HG02571 (cell line): Measurements from ENCODE around the gene USH2A.

ENCODE experiments used
- ATAC-seq: cut with Tn5 transposase; IDR thresholded peaks from one replicate; pipeline ENCODE4 v1.9.1; 2021; ENCODE audit warnings: mild to moderate bottlenecking, moderate library complexity; ENCODE audit not compliant: unreplicated experiment

Gene USH2A

GRCh38 chr1:215986401-215986800 lies 436.8 kb downstream of the USH2A start:
- no peak for ATAC-seq

GRCh38 chr1:215983680-215984079 lies 439.6 kb downstream of the USH2A start:
- ATAC-seq = no peak

DNA sequence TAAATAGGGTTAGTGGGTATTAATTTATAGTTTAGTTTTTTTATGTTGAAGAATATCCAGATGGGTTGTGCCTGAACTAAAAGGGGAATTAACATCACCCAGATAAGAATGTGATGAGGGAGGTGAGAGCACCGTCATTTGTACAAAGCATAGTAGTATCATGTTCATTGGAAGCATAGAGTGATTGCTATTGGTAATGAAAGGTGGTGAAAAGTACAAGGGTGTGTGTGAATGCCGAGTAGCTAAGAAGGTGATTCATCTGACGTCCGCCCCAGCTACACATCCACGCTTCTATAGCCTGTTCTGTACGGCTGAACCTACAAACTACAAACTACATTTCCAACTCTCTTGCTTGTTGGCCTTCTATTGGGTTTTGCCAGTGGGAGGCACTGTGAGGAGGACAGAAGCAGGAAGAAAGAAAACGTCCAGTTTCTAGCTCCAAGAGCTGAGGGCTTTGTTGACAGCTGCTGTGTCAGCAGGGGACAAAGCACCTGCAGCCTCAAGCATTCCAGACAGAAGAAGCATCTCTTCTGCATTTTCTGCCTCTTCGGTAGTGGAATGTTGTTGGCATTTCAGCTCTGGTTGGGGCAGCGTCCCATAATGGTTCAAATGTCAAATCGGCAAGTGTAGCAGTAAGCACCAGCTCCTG lies 451.3 kb downstream of the USH2A start:
- ATAC-seq = no peak

GRCh38 chr1:215970406-215970805 lies 452.8 kb downstream of the USH2A start:
- ATAC-seq = no peak

GRCh38 chr1:215963621-215964020 lies 459.6 kb downstream of the USH2A start:
- ATAC-seq = no peak

GRCh38 chr1:215963040-215963439 lies 460.2 kb downstream of the USH2A start:
- ATAC-seq = no peak

DNA sequence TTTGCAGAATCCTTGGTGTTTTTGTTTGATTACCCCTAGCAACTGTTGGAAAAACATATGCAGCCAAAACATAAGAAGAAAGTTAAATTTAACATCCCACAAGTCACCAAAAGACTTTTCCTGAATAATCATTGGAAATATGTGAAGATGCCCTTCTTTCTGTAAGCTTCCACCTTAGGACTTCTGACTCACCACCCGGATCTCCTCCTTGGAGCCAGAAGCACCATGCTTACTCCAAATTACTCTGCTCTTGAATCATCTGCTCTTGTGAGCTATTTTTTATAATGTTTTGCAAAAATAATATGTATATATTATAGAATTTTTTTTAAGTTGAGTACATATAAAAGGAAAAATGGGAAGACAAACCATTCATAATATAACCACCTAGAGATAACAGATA lies 464.4 kb downstream of the USH2A start:
- no peak for ATAC-seq

GRCh38 chr1:215957663-215958062 lies 465.6 kb downstream of the USH2A start:
- ATAC-seq = no peak

GRCh38 chr1:215932558-215932957 lies 490.7 kb downstream of the USH2A start:
- no peak for ATAC-seq

- no peak for ATAC-seq
Measured at GRCh38 chr1:215926670-215927069, 496.6 kb downstream of the USH2A start.

- no peak for ATAC-seq
Measured at GRCh38 chr1:215923129-215923824, 500.0 kb downstream of the USH2A start.

- ATAC-seq = no peak
Measured at GRCh38 chr1:215911406-215911968, 511.8 kb downstream of the USH2A start.

- ATAC-seq = no peak
Measured at GRCh38 chr1:215905493-215906115, 517.6 kb downstream of the USH2A start.

GRCh38 chr1:215900684-215901083 lies 522.6 kb downstream of the USH2A start:
- ATAC-seq = no peak

DNA sequence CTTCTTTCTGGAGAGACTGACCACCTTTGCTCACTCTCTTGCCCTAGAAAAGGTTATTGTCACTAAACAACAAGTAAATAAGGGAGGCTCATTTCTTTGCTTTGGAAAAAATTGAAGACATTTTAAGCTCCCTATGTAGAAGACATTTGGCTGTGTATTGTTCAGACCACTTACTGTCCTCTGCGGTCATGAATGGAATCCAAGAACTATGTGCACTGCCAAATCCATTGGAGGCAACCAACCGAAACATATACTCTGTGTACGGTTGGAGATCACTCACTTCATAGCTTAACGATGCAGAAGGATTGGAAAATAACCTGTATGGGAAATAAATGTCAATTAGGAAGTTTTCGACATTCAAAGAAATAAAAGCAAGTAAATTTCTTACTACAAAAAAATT lies 523.3 kb downstream of the USH2A start:
- ATAC-seq = no peak

GRCh38 chr1:215895893-215896292 lies 527.4 kb downstream of the USH2A start:
- ATAC-seq = no peak

DNA sequence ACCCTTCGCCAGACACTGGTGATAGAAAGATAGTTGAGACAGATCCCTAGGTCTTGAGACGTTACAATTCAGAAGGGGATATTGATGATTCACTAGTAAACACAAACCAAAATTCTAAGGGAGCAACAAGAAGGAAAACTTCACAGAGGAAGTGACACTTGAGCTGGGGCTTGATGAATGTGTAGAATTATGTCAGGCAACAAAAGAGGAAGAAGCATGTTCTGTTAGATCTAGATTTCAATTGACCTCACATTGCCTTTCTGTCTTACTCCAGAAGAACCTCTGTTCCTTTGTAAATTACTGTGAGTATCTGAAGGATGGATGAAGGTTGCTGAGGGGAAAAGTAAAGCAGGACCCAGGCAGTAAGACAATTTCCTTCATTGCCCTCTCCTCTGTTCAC lies 528.0 kb downstream of the USH2A start:
- ATAC-seq = no peak

DNA sequence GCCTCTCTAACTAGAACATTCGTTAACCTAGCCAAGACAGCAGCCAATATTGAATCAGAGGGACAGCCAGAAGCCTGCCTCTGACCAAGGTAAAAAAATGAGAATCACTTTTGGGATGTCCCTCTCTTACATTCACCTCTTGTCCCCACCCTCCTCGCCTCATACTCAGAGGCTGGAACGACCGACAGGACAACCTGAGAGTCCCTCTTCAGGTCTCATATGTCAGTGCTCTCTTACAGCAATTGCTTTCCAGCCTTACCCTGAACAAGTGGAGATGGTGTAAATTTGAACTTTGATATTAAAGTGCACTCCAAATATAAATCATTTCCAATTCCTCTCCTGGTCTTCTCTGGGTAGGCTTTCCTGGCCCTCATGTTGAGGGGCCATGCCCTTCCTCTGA lies 528.6 kb downstream of the USH2A start:
- no peak for ATAC-seq

DNA sequence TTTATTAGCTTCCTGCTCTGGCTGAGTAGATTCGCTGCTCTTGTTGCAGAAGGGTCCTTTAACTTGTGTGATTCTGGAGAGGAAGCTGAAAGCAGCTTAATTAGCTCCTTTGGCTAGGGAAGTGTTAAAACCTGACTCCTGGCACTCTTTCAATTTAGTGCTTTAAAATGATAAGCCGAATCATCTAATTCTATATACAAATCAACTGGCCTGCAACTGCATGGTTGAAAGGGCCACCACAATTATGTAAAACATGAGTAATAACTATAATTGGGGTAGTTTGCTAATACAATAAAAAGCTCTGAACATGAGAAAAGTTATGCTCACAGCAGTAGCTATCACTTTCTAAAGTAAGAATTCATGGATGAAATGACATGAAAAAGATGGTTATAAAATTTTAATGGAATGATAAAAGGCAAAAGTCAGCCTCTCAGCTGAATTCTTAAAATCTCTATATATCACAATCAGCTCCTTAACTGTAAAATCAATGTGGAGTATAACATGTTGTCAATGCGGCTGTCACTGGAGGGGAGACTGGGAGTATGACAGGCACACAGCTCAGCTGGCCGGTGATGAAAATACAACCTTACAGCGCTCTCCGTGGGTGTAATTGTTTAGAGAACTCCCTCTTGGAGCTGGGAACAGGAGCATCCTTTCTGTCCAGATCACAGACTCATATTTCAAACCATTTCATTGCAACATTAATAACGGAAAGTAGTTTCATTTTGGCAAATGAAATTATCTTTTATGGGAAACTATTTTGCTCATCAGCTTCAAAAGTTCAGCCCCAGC lies 531.8 kb downstream of the USH2A start:
- no peak for ATAC-seq

DNA sequence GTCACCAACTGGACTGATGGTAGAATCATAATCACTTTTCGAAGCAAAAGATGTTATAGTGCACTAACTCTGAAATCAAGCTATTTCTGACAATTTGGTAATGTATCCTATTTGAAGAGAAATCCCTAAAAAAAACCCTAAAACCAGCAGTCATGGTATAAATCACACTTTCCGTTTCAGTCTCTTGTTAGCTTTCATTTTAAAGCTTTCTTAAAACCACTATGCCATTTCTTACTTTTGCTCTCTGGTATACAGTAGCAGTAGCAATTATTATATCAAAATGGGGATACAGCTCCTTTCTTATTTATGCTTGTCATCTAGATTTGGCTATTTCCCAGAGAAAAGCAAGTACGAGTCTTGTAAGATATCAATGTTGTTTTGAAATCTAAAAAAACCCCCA lies 532.8 kb downstream of the USH2A start:
- peak; percentile 64 for ATAC-seq

DNA sequence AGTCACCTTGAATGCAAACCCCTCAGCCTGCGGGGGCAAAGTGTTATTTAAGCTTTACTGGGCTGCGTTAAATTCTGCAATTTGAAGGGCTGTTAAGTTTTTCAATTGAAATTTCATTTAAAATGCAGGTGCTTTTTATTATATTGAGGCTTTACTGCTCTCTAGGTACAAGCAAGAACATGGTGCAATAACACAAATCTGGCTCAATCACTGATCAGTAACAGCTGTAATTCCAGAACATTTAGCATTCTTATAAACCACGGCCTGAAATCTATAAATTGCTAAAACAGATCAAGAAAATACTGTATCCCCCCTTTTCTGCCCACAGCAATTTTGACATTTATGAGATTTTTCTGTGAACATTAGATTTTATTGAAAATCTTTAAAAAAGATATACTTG lies 533.4 kb downstream of the USH2A start:
- ATAC-seq = no peak
